SJCRH30 (cell line): ENCODE data around the gene ZCCHC7. TPM values are rescaled to one million over a fixed set of nuclear protein-coding genes. Genes with fewer than 3 reads are reported as not detected.
"Not testable (repeated sequence)": the region's sequence is repeated elsewhere in the genome, so short reads cannot be mapped to it uniquely, and the experiment has no call there.

Experiments
- DNase-seq, 2 experiments: peaks; one replicate each; pipeline ENCODE4 v3.0.0-alpha.2; 2015 to 2020
- H3K27ac ChIP-seq: fragments of 250-450 bp; sonication (Bioruptor Pico); 2 replicates; pipeline ENCODE4 v1.5.1; 2020; ENCODE audit warnings: mild to moderate bottlenecking, moderate library complexity
- H3K27me3 ChIP-seq: fragments of 250-450 bp; sonication (Bioruptor Pico); 2 replicates; pipeline ENCODE4 v1.5.1; 2020; ENCODE audit warnings: mild to moderate bottlenecking, moderate library complexity
- H3K36me3 ChIP-seq: fragments of 250-450 bp; sonication (Bioruptor Pico); 2 replicates; pipeline ENCODE4 v1.5.1; 2020; ENCODE audit warnings: mild to moderate bottlenecking, moderate library complexity
- H3K4me1 ChIP-seq: fragments of 250-450 bp; sonication (Bioruptor Pico); 2 replicates; pipeline ENCODE4 v1.5.1; 2020; ENCODE audit warnings: mild to moderate bottlenecking, moderate library complexity
- H3K4me3 ChIP-seq: fragments of 250-450 bp; sonication (Bioruptor Pico); 2 replicates; pipeline ENCODE4 v1.5.1; 2020; ENCODE audit warnings: mild to moderate bottlenecking, moderate library complexity
- H3K9me3 ChIP-seq: fragments of 250-450 bp; sonication (Bioruptor Pico); replicated peaks from 2 replicates; pipeline ENCODE4 v1.5.1; 2020; ENCODE audit warnings: mild to moderate bottlenecking, moderate library complexity
- total RNA-seq: library from RNA; depleted of rRNA; stranded (reverse); fragments of >200 nt; shearing (Covaris generic); gene quantifications from 2 replicates; pipeline ENCODE4 v1.2.3, GENCODE V29; 2014

Gene ZCCHC7
- total RNA-seq, 1 experiment from 2014 or later = 19.5 TPM

DNA sequence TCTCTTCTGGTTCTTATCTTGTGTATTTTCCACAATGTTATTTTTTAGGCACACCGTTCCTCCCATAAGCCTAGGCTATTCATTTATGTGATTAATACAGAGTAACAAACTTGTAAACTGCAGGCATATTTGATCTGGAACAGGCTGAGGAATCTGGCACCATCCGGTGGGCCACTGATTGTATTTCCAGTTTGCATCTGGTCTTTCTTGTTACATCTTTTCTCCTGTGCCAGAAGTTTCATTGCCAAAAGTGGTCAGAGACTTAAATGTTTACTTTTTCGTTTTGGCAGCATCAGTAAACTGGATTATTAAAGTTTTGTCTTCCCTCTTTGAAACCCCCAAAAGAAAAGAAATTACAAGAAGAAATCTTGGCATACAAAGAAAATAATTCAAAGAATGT, 17.9 kb upstream of the ZCCHC7 start:
- Histone ChIP-seq H3K27ac (no peak overlapping the region), H3K4me3 (no peak overlapping the region), H3K4me1 (no peaks in the 10 kb centered on the region), H3K9me3 (no peaks in the 10 kb centered on the region), H3K27me3 (no peaks in the 10 kb centered on the region), H3K36me3 (no peaks in the 10 kb centered on the region)
- DNase-seq = no peak

DNA sequence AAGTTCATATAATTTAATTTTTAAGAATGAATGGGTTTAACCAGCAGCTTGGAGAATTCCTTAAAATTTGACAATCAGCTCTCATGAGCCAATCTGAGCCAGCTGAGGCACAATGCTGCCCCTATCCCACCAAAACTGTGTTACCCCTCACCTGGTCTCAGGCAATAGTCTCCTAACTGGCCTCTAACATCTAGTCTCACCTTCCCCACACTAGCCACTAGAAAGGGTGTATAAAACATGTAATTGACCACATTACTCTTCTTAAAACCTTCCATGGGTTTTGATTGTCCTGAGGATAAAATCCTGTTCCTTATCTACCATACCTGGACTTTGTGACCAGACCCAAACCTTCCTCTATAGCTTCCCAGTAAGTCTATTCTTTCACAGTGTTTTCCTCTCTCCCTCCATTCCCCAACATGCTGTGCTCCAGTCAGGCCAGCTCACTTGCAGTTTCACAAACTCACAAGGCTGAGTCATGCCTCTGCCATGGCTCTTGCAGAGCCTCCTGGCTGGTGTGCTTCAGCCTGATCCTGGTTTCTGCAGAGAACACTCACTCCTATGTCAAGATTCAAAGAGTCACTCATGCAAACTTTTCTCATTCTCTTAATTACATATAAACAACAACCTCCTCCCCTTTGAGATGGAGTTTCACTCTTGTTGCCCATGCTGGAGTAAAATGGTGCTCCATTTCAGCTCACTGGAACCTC, 16.0 kb upstream of the ZCCHC7 start:
- no peaks in the 10 kb centered on the region for H3K9me3 ChIP-seq
- H3K27ac ChIP-seq = no peak overlapping the region
- H3K27me3 ChIP-seq = no peaks in the 10 kb centered on the region
- H3K4me3 ChIP-seq = no peak overlapping the region
- H3K4me1 ChIP-seq = no peaks in the 10 kb centered on the region
- no peaks in the 10 kb centered on the region for H3K36me3 ChIP-seq
- no peak for DNase-seq

DNA sequence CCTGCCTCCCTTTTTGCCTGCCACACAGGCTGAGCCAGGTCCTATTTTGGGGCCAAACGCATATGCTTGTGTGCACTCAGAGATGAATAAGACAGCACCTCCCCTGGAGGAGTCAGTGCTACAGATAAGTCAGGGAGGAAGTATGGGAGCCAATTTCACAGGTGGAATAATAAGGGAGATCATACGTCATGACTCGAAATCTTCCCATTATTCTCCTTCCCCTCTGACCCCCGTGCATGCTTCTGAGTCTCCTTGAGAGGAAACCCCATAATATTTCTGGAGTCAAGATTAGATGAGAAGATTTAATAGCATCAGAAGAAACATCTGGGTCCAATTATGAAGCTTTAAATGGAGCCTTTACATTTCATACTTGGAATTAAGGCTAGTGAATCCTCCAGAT, 15.1 kb upstream of the ZCCHC7 start:
- H3K36me3 ChIP-seq = no peaks in the 10 kb centered on the region
- no peak for DNase-seq

DNA sequence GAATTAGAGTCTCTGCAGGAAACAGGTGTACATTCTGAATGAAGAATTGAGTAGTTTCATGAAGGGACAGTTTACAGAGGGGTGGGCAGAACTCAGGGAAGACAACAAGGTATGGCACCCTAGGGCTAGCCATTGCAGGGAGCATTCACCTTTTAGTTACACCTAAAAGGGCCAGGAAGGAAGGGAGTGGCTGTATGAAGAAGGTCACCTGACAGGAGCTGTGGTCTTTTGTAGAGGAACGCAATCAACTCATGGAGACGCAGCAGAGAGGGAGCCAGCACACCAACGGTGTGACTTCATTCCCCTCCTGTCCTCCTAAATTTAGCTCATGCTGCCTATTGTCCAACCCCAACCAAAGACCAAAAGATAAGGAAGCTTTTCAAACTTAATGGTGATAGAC, 12.7 kb upstream of the ZCCHC7 start:
- no peak for DNase-seq
- no peak overlapping the region for H3K4me3 ChIP-seq
- no peaks in the 10 kb centered on the region for H3K36me3 ChIP-seq
- H3K9me3 ChIP-seq = no peaks in the 10 kb centered on the region; the same call in 1 of the 2 replicates
- H3K27me3 ChIP-seq = no peaks in the 10 kb centered on the region
- no peaks in the 10 kb centered on the region for H3K4me1 ChIP-seq
- no peak overlapping the region for H3K27ac ChIP-seq

More for the DNA sequence above, 15.1 kb upstream of the ZCCHC7 start:
- no peaks in the 10 kb centered on the region for H3K4me1 ChIP-seq
- H3K27me3 ChIP-seq = no peaks in the 10 kb centered on the region
- H3K27ac ChIP-seq = no peak overlapping the region
- H3K9me3 ChIP-seq = no peaks in the 10 kb centered on the region; the same call in 1 of the 2 replicates
- no peak overlapping the region for H3K4me3 ChIP-seq

DNA sequence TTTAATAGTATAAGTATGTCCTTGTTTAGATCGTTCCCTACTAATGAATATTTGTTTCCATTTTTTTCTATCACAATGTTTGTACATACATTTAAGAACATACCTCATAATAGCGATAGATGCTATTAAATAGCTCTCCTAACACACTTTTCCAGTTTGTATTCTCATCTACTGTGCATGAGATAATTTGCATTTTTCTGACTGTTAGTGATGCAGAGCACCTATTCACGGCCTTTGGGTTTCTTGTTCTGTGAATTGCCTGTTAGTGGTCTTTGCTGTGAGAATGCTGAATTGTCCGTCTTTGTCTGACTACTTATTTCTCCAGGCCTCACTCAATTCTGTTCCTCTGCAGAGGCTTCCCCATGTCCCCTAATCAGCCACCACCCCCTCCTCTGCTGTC, 5.9 kb upstream of the ZCCHC7 start:
- not testable (repeated sequence) for H3K27ac ChIP-seq, DNase-seq, H3K9me3 ChIP-seq, H3K36me3 ChIP-seq, H3K27me3 ChIP-seq, H3K4me3 ChIP-seq, H3K4me1 ChIP-seq

DNA sequence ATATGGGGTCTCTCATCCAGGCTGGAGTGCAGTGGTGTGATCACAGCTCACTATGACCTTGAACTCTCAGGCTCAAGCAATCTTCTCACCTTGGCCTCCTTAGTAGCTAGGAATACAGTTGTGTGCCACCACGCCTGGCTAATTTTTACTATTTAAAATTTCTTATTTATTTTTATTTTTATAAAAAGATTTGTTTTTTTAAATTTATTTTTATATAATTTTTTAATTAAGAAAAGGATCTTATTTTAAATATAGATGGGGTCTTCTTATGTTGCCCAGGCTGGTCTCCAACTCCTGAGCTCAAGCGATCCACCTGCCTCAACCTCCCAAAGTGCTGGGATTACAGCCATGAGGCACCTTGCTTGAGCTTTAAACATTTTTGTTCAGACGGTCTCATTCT, 2.4 kb upstream of the ZCCHC7 start:
- no peak overlapping the region for H3K4me3 ChIP-seq
- H3K9me3 ChIP-seq = 0 out of 2 replicates have a peak, but pooled peaks cover 3% of the 10 kb centered on the region
- no peak for DNase-seq
- no peaks in the 10 kb centered on the region for H3K36me3 ChIP-seq
- H3K27me3 ChIP-seq = no peaks in the 10 kb centered on the region
- no peak overlapping the region for H3K27ac ChIP-seq
- no peaks in the 10 kb centered on the region for H3K4me1 ChIP-seq

DNA sequence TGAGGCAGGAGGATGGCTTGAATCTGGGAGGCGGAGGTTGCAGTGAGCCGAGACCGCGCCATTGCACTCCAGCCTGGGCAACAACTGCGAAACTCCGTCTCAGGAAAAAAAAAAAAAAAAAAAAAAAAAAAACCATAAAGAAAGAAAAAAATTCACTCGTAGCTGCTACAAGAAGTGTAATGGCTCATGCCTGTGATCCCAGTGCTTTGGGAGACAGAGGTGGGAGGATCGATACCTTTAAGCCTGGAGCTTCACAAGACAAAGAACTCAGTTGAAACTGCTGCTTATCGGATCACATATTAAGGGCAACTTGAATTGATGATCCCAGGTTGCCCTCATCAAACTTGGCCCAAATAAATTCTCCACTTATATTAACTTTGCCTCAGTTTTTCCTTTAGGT, 1.0 kb upstream of the ZCCHC7 start:
- Histone ChIP-seq H3K36me3 (no peaks in the 10 kb centered on the region), H3K4me3 (no peak overlapping the region), H3K27ac (no peak overlapping the region), H3K9me3 (0 out of 2 replicates have a peak, but pooled peaks cover 3% of the 10 kb centered on the region), H3K27me3 (no peaks in the 10 kb centered on the region), H3K4me1 (no peaks in the 10 kb centered on the region)
- DNase-seq = no peak

DNA sequence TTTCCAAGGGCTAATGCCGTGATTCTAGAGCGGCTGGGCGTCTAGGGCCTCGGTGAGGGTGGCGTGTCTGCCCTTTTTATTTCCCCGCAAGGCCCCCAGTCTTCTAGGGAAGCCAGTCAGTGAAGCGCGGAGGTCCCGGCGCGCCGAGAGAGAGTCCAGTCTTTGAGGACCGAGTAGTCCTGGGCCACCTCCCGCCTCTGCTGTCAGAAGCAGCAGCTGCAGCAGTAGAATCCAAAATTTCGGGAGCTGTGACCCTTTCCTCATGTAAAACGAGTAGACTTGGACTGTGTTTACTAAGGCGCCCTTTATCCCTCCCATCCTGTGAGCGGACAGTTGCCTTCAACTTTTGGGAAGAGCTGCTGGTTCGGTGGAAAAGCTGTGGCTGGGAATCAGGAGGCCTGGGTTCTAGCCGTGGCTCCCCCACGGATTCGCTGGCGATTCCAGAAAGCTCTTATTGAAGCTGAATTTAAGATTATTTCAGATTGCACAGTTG, 515 bp downstream of the ZCCHC7 start:
- not testable (repeated sequence) for H3K27me3 ChIP-seq, H3K4me1 ChIP-seq, H3K36me3 ChIP-seq, H3K9me3 ChIP-seq
- peak; percentile 65 to 74 for DNase-seq
- peak overlapping the region; percentile 87 for H3K4me3 ChIP-seq
- H3K27ac ChIP-seq = peak overlapping the region; percentile 90

DNA sequence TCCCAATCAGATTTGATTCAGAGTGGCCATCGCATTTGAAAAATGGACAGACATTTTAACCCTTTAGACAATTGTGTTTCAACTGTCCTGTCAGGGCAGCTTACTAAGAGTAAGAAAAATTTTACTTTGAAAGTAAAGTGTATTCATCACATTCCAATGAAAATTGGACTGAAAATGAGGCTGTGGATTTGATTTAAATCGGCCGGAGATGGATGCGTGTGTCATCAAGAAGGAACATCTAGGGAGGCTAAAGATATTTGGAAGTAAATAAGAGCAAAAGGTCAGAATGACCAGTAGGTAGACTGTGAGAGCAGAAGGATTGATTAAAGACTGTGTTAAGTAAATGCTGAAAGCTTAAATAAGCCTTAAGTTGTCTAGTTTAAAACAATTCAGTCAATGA, 1.5 kb downstream of the ZCCHC7 start:
- H3K4me3 ChIP-seq = peak overlapping the region; percentile 87
- peak overlapping the region; percentile 90; the same call in 1 of the 2 replicates for H3K27ac ChIP-seq
- H3K9me3 ChIP-seq = 0 out of 2 replicates have a peak, but pooled peaks cover 3% of the 10 kb centered on the region
- DNase-seq = peak in 1 of 2 experiments; percentile 8
- H3K4me1 ChIP-seq = no peaks in the 10 kb centered on the region
- no peaks in the 10 kb centered on the region for H3K36me3 ChIP-seq
- H3K27me3 ChIP-seq = no peaks in the 10 kb centered on the region

DNA sequence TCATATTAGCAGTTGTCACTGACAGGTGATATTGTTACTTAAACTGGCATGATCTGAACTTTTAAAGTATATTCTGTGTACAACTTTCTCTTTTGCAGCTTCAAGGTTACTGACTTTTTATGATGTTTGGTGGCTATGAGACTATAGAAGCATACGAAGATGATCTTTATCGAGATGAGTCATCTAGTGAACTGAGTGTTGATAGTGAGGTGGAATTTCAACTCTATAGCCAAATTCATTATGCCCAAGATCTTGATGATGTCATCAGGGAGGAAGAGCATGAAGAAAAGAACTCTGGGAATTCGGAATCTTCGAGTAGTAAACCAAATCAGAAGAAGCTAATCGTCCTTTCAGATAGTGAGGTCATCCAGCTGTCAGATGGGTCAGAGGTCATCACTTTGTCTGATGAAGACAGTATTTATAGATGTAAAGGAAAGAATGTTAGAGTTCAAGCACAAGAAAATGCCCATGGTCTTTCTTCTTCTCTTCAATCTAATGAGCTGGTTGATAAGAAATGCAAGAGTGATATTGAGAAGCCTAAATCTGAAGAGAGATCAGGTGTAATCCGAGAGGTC, 5.9 kb downstream of the ZCCHC7 start:
- Histone ChIP-seq H3K36me3 (peaks cover 10% of the 10 kb centered on the region; the same call in 1 of the 2 replicates), H3K27me3 (no peaks in the 10 kb centered on the region), H3K27ac (no peak overlapping the region), H3K4me3 (no peak overlapping the region), H3K9me3 (no peaks in the 10 kb centered on the region), H3K4me1 (no peaks in the 10 kb centered on the region)
- no peak for DNase-seq

DNA sequence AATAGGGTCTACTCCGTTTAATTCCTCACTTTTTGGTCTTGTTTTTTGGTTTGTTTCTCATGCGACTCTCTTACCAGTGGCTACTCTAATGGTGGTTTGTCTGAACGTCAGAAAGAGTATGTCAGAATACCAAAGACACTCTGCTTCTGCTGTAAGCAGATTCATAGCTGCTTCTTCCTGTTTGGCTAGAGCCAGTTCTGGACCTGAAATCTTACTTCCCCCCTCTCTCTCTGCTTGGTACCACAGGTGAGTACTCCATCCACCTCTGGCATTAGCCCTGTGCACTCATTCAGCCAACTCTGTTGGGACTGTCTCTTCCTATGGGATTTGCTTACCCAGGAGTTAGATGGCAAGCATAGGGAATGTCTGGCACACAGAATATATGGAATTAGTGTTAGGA, 6.6 kb downstream of the ZCCHC7 start:
- no peaks in the 10 kb centered on the region for H3K27me3 ChIP-seq
- H3K4me1 ChIP-seq = no peaks in the 10 kb centered on the region
- H3K4me3 ChIP-seq = no peak overlapping the region
- H3K27ac ChIP-seq = no peak overlapping the region
- peaks cover 12% of the 10 kb centered on the region for H3K36me3 ChIP-seq
- H3K9me3 ChIP-seq = no peaks in the 10 kb centered on the region
- no peak for DNase-seq

DNA sequence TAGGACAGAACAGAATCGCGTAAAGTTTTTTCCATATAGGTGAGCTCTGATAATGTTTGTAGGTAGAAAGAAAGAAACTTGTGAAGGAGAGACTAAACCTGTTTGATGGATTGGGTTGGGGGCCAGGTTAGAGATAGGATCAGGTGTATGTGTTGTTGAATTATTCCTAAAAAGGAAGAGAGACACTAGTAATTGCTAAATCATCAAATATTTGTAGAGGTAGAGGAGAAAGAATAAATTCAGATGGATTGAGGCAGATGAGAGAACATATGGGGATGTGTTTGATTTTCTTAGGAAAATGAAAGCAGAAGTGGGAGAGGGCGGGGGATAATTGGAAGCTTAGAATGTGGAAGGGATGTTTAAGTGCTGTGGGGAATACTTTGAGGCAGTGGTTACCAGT, 7.7 kb downstream of the ZCCHC7 start:
- Histone ChIP-seq H3K4me3 (no peak overlapping the region), H3K27me3 (no peaks in the 10 kb centered on the region), H3K36me3 (peaks cover 16% of the 10 kb centered on the region), H3K9me3 (no peaks in the 10 kb centered on the region), H3K4me1 (no peaks in the 10 kb centered on the region), H3K27ac (no peak overlapping the region)
- DNase-seq = no peak

DNA sequence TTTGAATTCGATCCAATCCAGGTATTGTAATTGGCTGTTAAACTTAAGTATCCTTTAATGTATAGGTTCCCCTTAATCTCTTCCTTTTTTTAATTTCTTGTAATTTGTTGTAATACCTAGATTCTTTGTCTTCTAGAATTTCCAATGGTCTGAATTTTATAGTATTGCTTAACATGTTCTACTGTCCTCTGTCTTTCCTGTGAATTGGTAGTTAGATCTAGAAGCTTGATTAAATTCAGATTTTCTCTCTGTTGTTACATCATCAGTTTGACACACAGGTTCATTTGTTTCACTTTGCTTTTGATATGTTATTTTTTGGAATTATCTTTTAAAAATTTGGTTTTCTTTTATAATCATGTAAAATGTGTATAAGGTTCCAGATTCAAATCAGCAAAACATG, 13.8 kb downstream of the ZCCHC7 start:
- Histone ChIP-seq H3K27me3 (no peaks in the 10 kb centered on the region), H3K4me3 (no peak overlapping the region), H3K36me3 (peaks cover 14% of the 10 kb centered on the region), H3K4me1 (no peaks in the 10 kb centered on the region), H3K27ac (no peak overlapping the region), H3K9me3 (no peaks in the 10 kb centered on the region)
- no peak for DNase-seq

DNA sequence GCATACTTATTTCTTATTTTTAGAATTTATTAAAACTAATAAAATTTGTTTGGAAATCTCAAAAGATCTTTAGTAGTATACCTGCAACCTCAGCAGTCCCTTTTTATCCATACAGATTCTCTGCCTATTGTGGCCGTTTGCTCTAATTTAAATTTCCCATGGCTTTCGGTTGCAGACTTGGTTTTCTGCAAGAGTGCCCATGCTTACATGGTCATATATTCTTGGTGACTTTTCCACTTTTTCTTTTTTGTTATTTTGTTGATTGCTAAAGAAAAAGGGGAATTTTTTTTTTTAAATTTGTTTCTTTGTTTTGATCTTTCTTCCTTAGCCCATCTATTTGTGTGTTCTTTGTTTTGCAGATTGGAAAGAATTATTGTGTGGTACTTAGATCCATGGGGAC, 20.6 kb downstream of the ZCCHC7 start:
- Histone ChIP-seq H3K4me1 (peaks cover 13% of the 10 kb centered on the region), H3K36me3 (no peaks in the 10 kb centered on the region; the same call in 1 of the 2 replicates), H3K4me3 (no peak overlapping the region), H3K27me3 (no peaks in the 10 kb centered on the region), H3K9me3 (no peaks in the 10 kb centered on the region), H3K27ac (no peak overlapping the region)
- DNase-seq = no peak

DNA sequence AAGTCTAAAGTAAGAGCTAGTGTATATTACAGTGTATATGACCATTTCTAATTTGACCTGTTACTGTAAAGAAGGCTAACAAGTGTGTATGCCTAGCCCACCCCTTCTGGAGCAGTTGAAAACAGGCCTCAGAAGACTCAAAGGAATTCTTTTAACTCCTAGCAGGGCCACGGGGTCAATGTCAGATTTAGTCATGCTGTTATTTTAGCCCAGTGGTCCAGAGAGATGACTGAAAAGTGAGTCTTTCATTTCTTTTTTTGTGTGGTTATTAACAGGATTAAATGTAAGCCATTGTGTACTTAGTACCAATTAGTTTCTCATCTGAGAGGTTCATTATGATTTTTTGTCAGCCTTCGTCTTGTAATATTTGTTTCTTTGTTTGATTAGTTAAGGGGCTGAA, 24.4 kb downstream of the ZCCHC7 start:
- Histone ChIP-seq H3K4me3 (no peak overlapping the region), H3K9me3 (no peaks in the 10 kb centered on the region), H3K27me3 (no peaks in the 10 kb centered on the region), H3K27ac (no peak overlapping the region), H3K4me1 (peaks cover 13% of the 10 kb centered on the region), H3K36me3 (no peaks in the 10 kb centered on the region; the same call in 1 of the 2 replicates)
- peak; percentile 54 to 76 for DNase-seq
